Measurements from ENCODE around the gene EPB41.
"Not testable (repeated sequence)": the region's sequence is repeated elsewhere in the genome, so short reads cannot be mapped to it uniquely, and the experiment has no call there.

Gene EPB41

GRCh38 chr1:28914228-28915030 is at the start of gene EPB41:
Gene EPB41 (plus strand): TSS chr1:28914569. CDS start chr1:28987438, 72,869 bp downstream.
- DNase-seq: peak; percentile 93

- DNase-seq: no peak
Measured at GRCh38 chr1:28864695-28865094, 49.7 kb upstream of the EPB41 start.

GRCh38 chr1:28865997-28866650 is 48.2 kb upstream of the EPB41 start:
- DNase-seq: no peak

- DNase-seq: no peak
Measured at GRCh38 chr1:28867850-28868249, 46.5 kb upstream of the EPB41 start.

GRCh38 chr1:28869952-28870351 is 44.4 kb upstream of the EPB41 start:
- no peak for DNase-seq

- DNase-seq: no peak
Measured at GRCh38 chr1:28871631-28872401, 42.6 kb upstream of the EPB41 start.

- not testable (repeated sequence) for DNase-seq
Measured at GRCh38 chr1:28875134-28875533, 39.2 kb upstream of the EPB41 start.

- peak; percentile 78 for DNase-seq
Measured at GRCh38 chr1:28877132-28877781, 37.1 kb upstream of the EPB41 start.

GRCh38 chr1:28878796-28879195 is 35.6 kb upstream of the EPB41 start:
- DNase-seq: no peak

- DNase-seq: peak; percentile 77
Measured at GRCh38 chr1:28882009-28882628, 32.2 kb upstream of the EPB41 start.

- DNase-seq: no peak
Measured at GRCh38 chr1:28883242-28883616, 31.1 kb upstream of the EPB41 start.

- DNase-seq: no peak
Measured at GRCh38 chr1:28885472-28885877, 28.9 kb upstream of the EPB41 start.

- DNase-seq: no peak
Measured at GRCh38 chr1:28885977-28886730, 28.2 kb upstream of the EPB41 start.

- peak; percentile 90 for DNase-seq
Measured at GRCh38 chr1:28886731-28887418, 27.5 kb upstream of the EPB41 start.

GRCh38 chr1:28887419-28887834 is 26.9 kb upstream of the EPB41 start:
- DNase-seq: peak; percentile 58

- no peak for DNase-seq
Measured at GRCh38 chr1:28887835-28888682, 26.3 kb upstream of the EPB41 start.

- no peak for DNase-seq
Measured at GRCh38 chr1:28888915-28889314, 25.5 kb upstream of the EPB41 start.

- DNase-seq: no peak
Measured at GRCh38 chr1:28889357-28889756, 25.0 kb upstream of the EPB41 start.

GRCh38 chr1:28890435-28890834 is 23.9 kb upstream of the EPB41 start:
- DNase-seq: no peak

GRCh38 chr1:28890836-28891235 is 23.5 kb upstream of the EPB41 start:
- no peak for DNase-seq

Data from activated CD8-positive, alpha-beta memory T cell treated with anti-CD3 and anti-CD28 coated beads, Interleukin-2, amount 50 U/mL, for 4 hours (primary cell).